Measurements from ENCODE around the gene SRRT. TPM values are rescaled to one million over a fixed set of nuclear protein-coding genes. Genes with fewer than 3 reads are reported as not detected.
A peak's percentile ranks its signal among the peaks of the same experiment; 100 is the strongest.

SRRT gene
- total RNA-seq, 1 experiment from 2014 or later: 65.8 TPM

- Histone ChIP-seq H3K4me1 (ENCODE audit: low read length) (peaks cover 21% of the 10 kb centered on the region), H4K20me1 (ENCODE audit: insufficient read depth, low read depth, low read length) (peaks cover 55% of the 10 kb centered on the region), H3K4me2 (ENCODE audit: low read depth, low read length, poor library complexity, severe bottlenecking) (no peak overlapping the region), H3K9me2 (replicated peaks; ENCODE audit: insufficient read depth, low read length) (no peaks in the 10 kb centered on the region), H3K36me3 (ENCODE audit: insufficient read depth, low read length) (peaks cover 43% of the 10 kb centered on the region), H3K4me3 (ENCODE audit: low read length) (no peak overlapping the region), H3K79me2 (ENCODE audit: low read length) (peaks cover 53% of the 10 kb centered on the region), H3K9ac (ENCODE audit: low read length) (no peak overlapping the region), H3K27ac (ENCODE audit: low read length) (no peak overlapping the region), H2AFZ (ENCODE audit: low read length) (no peak overlapping the region), H3K9me3 (ENCODE audit: low read length) (no peaks in the 10 kb centered on the region), H3K27me3 (ENCODE audit: low read length) (no peaks in the 10 kb centered on the region)
- no peak for DNase-seq
Measured at GRCh38 chr7:100881136-100881535, 6.2 kb downstream of the SRRT start.

GRCh38 chr7:100882201-100882600 lies 7.3 kb downstream of the SRRT start:
- H3K4me1 ChIP-seq (ENCODE audit: low read length): peaks cover 23% of the 10 kb centered on the region

GRCh38 chr7:100882785-100883526 lies 8.1 kb downstream of the SRRT start:
- peaks cover 42% of the 10 kb centered on the region for H3K36me3 ChIP-seq (ENCODE audit: insufficient read depth, low read length)
- no peak overlapping the region for H3K4me2 ChIP-seq (ENCODE audit: low read depth, low read length, poor library complexity, severe bottlenecking)
- no peaks in the 10 kb centered on the region for H3K9me3 ChIP-seq (ENCODE audit: low read length)
- H3K9ac ChIP-seq (ENCODE audit: low read length): no peak overlapping the region
- no peak overlapping the region for H2AFZ ChIP-seq (ENCODE audit: low read length)
- no peak overlapping the region for H3K4me3 ChIP-seq (ENCODE audit: low read length)
- H3K27ac ChIP-seq (ENCODE audit: low read length): no peak overlapping the region
- no peaks in the 10 kb centered on the region for H3K27me3 ChIP-seq (ENCODE audit: low read length)
- H3K79me2 ChIP-seq (ENCODE audit: low read length): peaks cover 36% of the 10 kb centered on the region
- peaks cover 39% of the 10 kb centered on the region for H4K20me1 ChIP-seq (ENCODE audit: insufficient read depth, low read depth, low read length)
- no peak for DNase-seq
- peaks cover 25% of the 10 kb centered on the region for H3K4me1 ChIP-seq (ENCODE audit: low read length)
- no peaks in the 10 kb centered on the region for H3K9me2 ChIP-seq (replicated peaks; ENCODE audit: insufficient read depth, low read length)

More at GRCh38 chr7:100882201-100882600, 7.3 kb downstream of the SRRT start:
- H3K4me2 ChIP-seq (ENCODE audit: low read depth, low read length, poor library complexity, severe bottlenecking): no peak overlapping the region
- no peak overlapping the region for H3K4me3 ChIP-seq (ENCODE audit: low read length)
- no peaks in the 10 kb centered on the region for H3K9me2 ChIP-seq (replicated peaks; ENCODE audit: insufficient read depth, low read length)
- peaks cover 44% of the 10 kb centered on the region for H4K20me1 ChIP-seq (ENCODE audit: insufficient read depth, low read depth, low read length)
- no peak overlapping the region for H3K27ac ChIP-seq (ENCODE audit: low read length)
- no peaks in the 10 kb centered on the region for H3K27me3 ChIP-seq (ENCODE audit: low read length)
- peaks cover 42% of the 10 kb centered on the region for H3K79me2 ChIP-seq (ENCODE audit: low read length)
- H2AFZ ChIP-seq (ENCODE audit: low read length): no peak overlapping the region
- H3K36me3 ChIP-seq (ENCODE audit: insufficient read depth, low read length): peaks cover 44% of the 10 kb centered on the region; the same call in 1 of the 2 replicates
- DNase-seq: no peak
- H3K9ac ChIP-seq (ENCODE audit: low read length): no peak overlapping the region
- no peaks in the 10 kb centered on the region for H3K9me3 ChIP-seq (ENCODE audit: low read length)

GRCh38 chr7:100884736-100885439 lies 10.0 kb downstream of the SRRT start:
- Histone ChIP-seq H3K79me2 (ENCODE audit: low read length) (peaks cover 32% of the 10 kb centered on the region), H3K9me2 (replicated peaks; ENCODE audit: insufficient read depth, low read length) (no peaks in the 10 kb centered on the region), H3K36me3 (ENCODE audit: insufficient read depth, low read length) (peaks cover 32% of the 10 kb centered on the region), H3K9ac (ENCODE audit: low read length) (no peak overlapping the region), H3K9me3 (ENCODE audit: low read length) (no peaks in the 10 kb centered on the region), H3K27me3 (ENCODE audit: low read length) (no peaks in the 10 kb centered on the region), H3K4me1 (ENCODE audit: low read length) (peaks cover 33% of the 10 kb centered on the region), H3K27ac (ENCODE audit: low read length) (no peak overlapping the region), H3K4me2 (ENCODE audit: low read depth, low read length, poor library complexity, severe bottlenecking) (no peak overlapping the region), H2AFZ (ENCODE audit: low read length) (no peak overlapping the region), H4K20me1 (ENCODE audit: insufficient read depth, low read depth, low read length) (peaks cover 22% of the 10 kb centered on the region), H3K4me3 (ENCODE audit: low read length) (no peak overlapping the region)
- peak; percentile 37 for DNase-seq

- no peaks in the 10 kb centered on the region for H3K9me2 ChIP-seq (replicated peaks; ENCODE audit: insufficient read depth, low read length)
- H3K9me3 ChIP-seq (ENCODE audit: low read length): no peaks in the 10 kb centered on the region
- no peak overlapping the region for H2AFZ ChIP-seq (ENCODE audit: low read length)
- H3K4me2 ChIP-seq (ENCODE audit: low read depth, low read length, poor library complexity, severe bottlenecking): no peak overlapping the region
- no peak overlapping the region for H3K27ac ChIP-seq (ENCODE audit: low read length)
- peaks cover 18% of the 10 kb centered on the region; the same call in 1 of the 2 replicates for H4K20me1 ChIP-seq (ENCODE audit: insufficient read depth, low read depth, low read length)
- no peak overlapping the region for H3K4me3 ChIP-seq (ENCODE audit: low read length)
- H3K36me3 ChIP-seq (ENCODE audit: insufficient read depth, low read length): peaks cover 30% of the 10 kb centered on the region
- DNase-seq: peak; percentile 41
- no peak overlapping the region for H3K9ac ChIP-seq (ENCODE audit: low read length)
- no peaks in the 10 kb centered on the region for H3K27me3 ChIP-seq (ENCODE audit: low read length)
- peaks cover 27% of the 10 kb centered on the region for H3K79me2 ChIP-seq (ENCODE audit: low read length)
- H3K4me1 ChIP-seq (ENCODE audit: low read length): peaks cover 40% of the 10 kb centered on the region
Measured at GRCh38 chr7:100885440-100886141, 10.7 kb downstream of the SRRT start.

- no peak overlapping the region for H2AFZ ChIP-seq (ENCODE audit: low read length)
- peak overlapping the region; percentile 72 for H3K4me2 ChIP-seq (ENCODE audit: low read depth, low read length, poor library complexity, severe bottlenecking)
- H4K20me1 ChIP-seq (ENCODE audit: insufficient read depth, low read depth, low read length): peaks cover 13% of the 10 kb centered on the region; the same call in 1 of the 2 replicates
- no peak overlapping the region for H3K9ac ChIP-seq (ENCODE audit: low read length)
- H3K79me2 ChIP-seq (ENCODE audit: low read length): peaks cover 20% of the 10 kb centered on the region
- H3K4me3 ChIP-seq (ENCODE audit: low read length): no peak overlapping the region
- no peaks in the 10 kb centered on the region for H3K27me3 ChIP-seq (ENCODE audit: low read length)
- peaks cover 44% of the 10 kb centered on the region for H3K4me1 ChIP-seq (ENCODE audit: low read length)
- no peaks in the 10 kb centered on the region for H3K9me2 ChIP-seq (replicated peaks; ENCODE audit: insufficient read depth, low read length)
- peak; percentile 42 for DNase-seq
- no peaks in the 10 kb centered on the region for H3K9me3 ChIP-seq (ENCODE audit: low read length)
- peaks cover 26% of the 10 kb centered on the region for H3K36me3 ChIP-seq (ENCODE audit: insufficient read depth, low read length)
- H3K27ac ChIP-seq (ENCODE audit: low read length): no peak overlapping the region
Measured at GRCh38 chr7:100886142-100886935, 11.4 kb downstream of the SRRT start.

GRCh38 chr7:100886936-100887515 lies 12.1 kb downstream of the SRRT start:
- Histone ChIP-seq H3K9me3 (ENCODE audit: low read length) (no peaks in the 10 kb centered on the region), H3K36me3 (ENCODE audit: insufficient read depth, low read length) (peaks cover 23% of the 10 kb centered on the region), H3K79me2 (ENCODE audit: low read length) (peaks cover 16% of the 10 kb centered on the region), H3K4me3 (ENCODE audit: low read length) (peak overlapping the region; percentile 47; the same call in 1 of the 2 replicates), H4K20me1 (ENCODE audit: insufficient read depth, low read depth, low read length) (0 out of 2 replicates have a peak, but pooled peaks cover 6% of the 10 kb centered on the region), H3K9ac (ENCODE audit: low read length) (peak overlapping the region; percentile 63), H2AFZ (ENCODE audit: low read length) (no peak overlapping the region), H3K4me2 (ENCODE audit: low read depth, low read length, poor library complexity, severe bottlenecking) (peak overlapping the region; percentile 72), H3K27me3 (ENCODE audit: low read length) (no peaks in the 10 kb centered on the region), H3K9me2 (replicated peaks; ENCODE audit: insufficient read depth, low read length) (no peaks in the 10 kb centered on the region), H3K27ac (ENCODE audit: low read length) (peak overlapping the region; percentile 78), H3K4me1 (ENCODE audit: low read length) (peaks cover 44% of the 10 kb centered on the region)
- no peak for DNase-seq

All from Karpas-422 (cell line).